CD4-positive, alpha-beta T cell treated with Interleukin-15 for 1 hour (primary cell): Measurements from ENCODE around the gene LMLN.
"Not testable (repeated sequence)": the region's sequence is repeated elsewhere in the genome, so short reads cannot be mapped to it uniquely, and the experiment has no call there.

Source experiments
- DNase-seq: peaks from one replicate; pipeline ENCODE4 v3.0.0-alpha.2; 2020

LMLN gene

GRCh38 chr3:197958346-197958745, 1.7 kb upstream of the LMLN start:
- DNase-seq, result no peak

- not testable (repeated sequence) for DNase-seq
These were observed 1.2 kb upstream of the LMLN start for GRCh38 chr3:197958848-197959247.

GRCh38 chr3:197959500-197959890, 522 bp upstream of the LMLN start:
- DNase-seq, result no peak

- no peak for DNase-seq
These were observed 921 bp downstream of the LMLN start for GRCh38 chr3:197960694-197961581.

GRCh38 chr3:197961582-197961945, 1.5 kb downstream of the LMLN start:
- no peak for DNase-seq

GRCh38 chr3:197963019-197963637, 3.1 kb downstream of the LMLN start:
- DNase-seq, result no peak

GRCh38 chr3:197967337-197967989, 7.4 kb downstream of the LMLN start:
- not testable (repeated sequence) for DNase-seq

GRCh38 chr3:197970588-197970987, 10.6 kb downstream of the LMLN start:
- no peak for DNase-seq

- DNase-seq, result no peak
These were observed 14.0 kb downstream of the LMLN start for GRCh38 chr3:197974016-197974415.

- no peak for DNase-seq
These were observed 15.3 kb downstream of the LMLN start for GRCh38 chr3:197975311-197975710.

- DNase-seq, result no peak
These were observed 23.1 kb downstream of the LMLN start for GRCh38 chr3:197983076-197983475.

- no peak for DNase-seq
These were observed 29.6 kb downstream of the LMLN start for GRCh38 chr3:197989651-197990050.

GRCh38 chr3:197994736-197995135, 34.7 kb downstream of the LMLN start:
- DNase-seq, result no peak

GRCh38 chr3:197996855-197997254, 36.8 kb downstream of the LMLN start:
- DNase-seq, result no peak

- no peak for DNase-seq
These were observed 37.9 kb downstream of the LMLN start for GRCh38 chr3:197997936-197998335.

GRCh38 chr3:198017090-198017489, 57.1 kb downstream of the LMLN start:
- DNase-seq, result no peak

- no peak for DNase-seq
These were observed 58.4 kb downstream of the LMLN start for GRCh38 chr3:198018416-198018815.

- DNase-seq, result no peak
These were observed 59.1 kb downstream of the LMLN start for GRCh38 chr3:198019115-198019514.

- no peak for DNase-seq
These were observed 61.3 kb downstream of the LMLN start for GRCh38 chr3:198021320-198021719.

GRCh38 chr3:198022604-198023003, 62.6 kb downstream of the LMLN start:
- DNase-seq, result no peak

GRCh38 chr3:198025644-198026043, 65.6 kb downstream of the LMLN start:
- no peak for DNase-seq

GRCh38 chr3:198026620-198027019, 66.6 kb downstream of the LMLN start:
- no peak for DNase-seq

GRCh38 chr3:198027045-198027798, 67.2 kb downstream of the LMLN start:
- DNase-seq, result no peak
